OCI-LY7 (cell line): Measurements from ENCODE around the gene CORO7.

ENCODE experiments used
- CTCF ChIP-seq: fragments of 200-600 bp; sonication (generic); conservative IDR thresholded peaks from 2 replicates; pipeline ENCODE4 v1.5.1; 2014; ENCODE audit warnings: mild to moderate bottlenecking, antibody characterized with exemption, low read length, moderate library complexity, mixed read lengths
- EZH2phosphoT487 ChIP-seq: fragments of 200-600 bp; sonication (generic); IDR thresholded peaks from 2 replicates; pipeline ENCODE4 v1.6.1; 2018; ENCODE audit warnings: low read depth, borderline replicate concordance, mild to moderate bottlenecking, mixed run types, antibody characterized with exemption, low read length, moderate library complexity, mixed read lengths

- TF ChIP-seq CTCF (no peak), EZH2phosphoT487 (no peak)
Measured at GRCh38 chr16:4388271-4389021, 27.9 kb downstream of the CORO7 start.
